A549 treated with AZD9567 at 1 μM for 4 hours (cell line): ENCODE data around the gene RPSA. TPM values are rescaled to one million over a fixed set of nuclear protein-coding genes. Genes with fewer than 3 reads are reported as not detected.

ENCODE experiments used
- total RNA-seq: library from RNA; stranded (reverse); fragments of 200-300 nt; extraction: Qiagen RNA extraction; gene quantifications from 5 replicates; pipeline ENCODE4 v1.2.3, GENCODE V29; 2022; ENCODE audit not compliant: insufficient read depth

RPSA gene
- 2,646 to 2,954 TPM (median 2,710 TPM) in 5 replicates for total RNA-seq

DNA sequence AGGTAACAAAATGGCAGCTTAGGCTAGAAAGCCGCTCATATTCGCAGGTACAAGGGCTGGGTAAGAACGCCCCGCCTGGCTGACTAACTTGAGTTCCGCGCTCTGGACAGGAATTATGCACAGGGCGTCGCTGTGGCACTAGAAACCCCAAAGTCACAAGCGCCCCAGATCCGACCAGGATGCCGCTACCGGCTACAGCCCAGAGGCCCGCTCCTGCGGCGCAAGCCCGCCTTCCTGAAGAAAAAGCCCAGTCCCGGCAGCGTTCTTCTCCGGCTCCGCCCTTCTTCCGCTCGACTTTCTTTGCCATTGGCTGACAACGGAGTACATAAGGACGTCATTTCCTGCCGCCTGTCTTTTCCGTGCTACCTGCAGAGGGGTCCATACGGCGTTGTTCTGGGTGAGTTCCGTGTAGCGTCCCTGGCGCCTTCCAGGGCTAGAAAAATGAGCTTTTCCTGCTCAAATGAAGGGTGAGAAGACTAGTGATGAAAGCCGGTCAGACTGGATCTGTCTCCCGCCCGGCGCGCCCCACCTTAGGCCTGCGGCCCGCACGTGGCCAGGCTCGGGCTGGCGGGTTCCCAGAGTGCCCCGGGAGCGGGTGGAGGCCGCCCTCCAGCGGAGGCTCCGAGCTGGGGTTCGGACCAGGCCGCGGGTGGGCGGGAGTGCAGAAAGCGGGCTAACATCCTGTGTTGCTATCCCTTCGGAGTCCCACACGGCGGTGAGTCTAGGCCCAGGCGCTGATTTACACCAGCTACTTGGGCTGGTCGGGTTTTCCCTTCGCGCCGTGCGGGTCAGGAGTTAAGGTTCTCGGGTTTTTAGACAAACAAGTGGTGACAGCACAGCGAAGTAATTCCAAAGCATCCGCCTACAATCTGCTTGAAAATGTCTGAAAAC is at the start of gene RPSA:
Gene RPSA, plus strand, starts transcription at position 353 of the 891 bp plus-strand sequence. CDS start 934 bp downstream, outside the sequence.

GRCh38 chr3:39383045-39383880 is 23.3 kb upstream of the RPSA start, which contains the start of gene SLC25A38:
Gene SLC25A38 (plus strand): TSS chr3:39383370. CDS start chr3:39383725, 355 bp downstream.

Other genes starting within 250 kb of the RPSA start
- gene XIRP1, start 214.1 kb upstream of the RPSA start, total RNA-seq, result 0.09 to 0.21 TPM (median 0.11 TPM) in 4 of 5 replicates, not detected in the other
- gene CX3CR1, start 126.7 kb upstream of the RPSA start, total RNA-seq, result 0.05 to 0.06 TPM (median 0.06 TPM) in 3 of 5 replicates, not detected in the others
- not detected in 5 replicates for gene CCR8, start 77.0 kb upstream of the RPSA start, total RNA-seq
- gene SLC25A38, start 23.4 kb upstream of the RPSA start, total RNA-seq, result 38.5 to 45.8 TPM (median 42.9 TPM) in 5 replicates
- 0.09 to 0.18 TPM (median 0.12 TPM) in 4 of 5 replicates, not detected in the other for gene MOBP, start 61.0 kb downstream of the RPSA start, total RNA-seq